ENCODE measurements around the gene MAGI1. TPM values are rescaled to one million over a fixed set of nuclear protein-coding genes. Genes with fewer than 3 reads are reported as not detected.

The MAGI1 gene
- total RNA-seq, 2 experiments from 2014 or later: 0.29 to 4.3 TPM

GRCh38 chr3:65600888-65601287, 437.8 kb downstream of the MAGI1 start:
- H3K27me3 Mint-ChIP-seq: peaks cover 14% of the 10 kb centered on the region
- H3K9me3 Mint-ChIP-seq (ENCODE audit: low read depth): peaks cover 3% of the 10 kb centered on the region
- ATAC-seq: no peak
- H3K4me1 Mint-ChIP-seq: no peaks in the 10 kb centered on the region
- no peak for DNase-seq
- no peaks in the 10 kb centered on the region for H3K36me3 Mint-ChIP-seq
- no peak overlapping the region for H3K27ac Mint-ChIP-seq
- CTCF ChIA-PET: no interaction called here
- no peak overlapping the region for H3K4me3 Mint-ChIP-seq

GRCh38 chr3:65597952-65598413, 440.7 kb downstream of the MAGI1 start:
- H3K27me3 Mint-ChIP-seq: peaks cover 17% of the 10 kb centered on the region
- no peaks in the 10 kb centered on the region for H3K36me3 Mint-ChIP-seq
- CTCF ChIA-PET: no interaction called here

GRCh38 chr3:65597226-65597951, 441.3 kb downstream of the MAGI1 start:
- Mint-ChIP-seq H3K9me3 (ENCODE audit: low read depth) (no peaks in the 10 kb centered on the region), H3K4me3 (no peak overlapping the region), H3K4me1 (no peaks in the 10 kb centered on the region), H3K36me3 (no peaks in the 10 kb centered on the region), H3K27ac (no peak overlapping the region), H3K27me3 (peaks cover 17% of the 10 kb centered on the region)
- DNase-seq (no peak), ATAC-seq (no peak)
- CTCF ChIA-PET: no interaction called here

More at GRCh38 chr3:65597952-65598413, 440.7 kb downstream of the MAGI1 start:
- no peaks in the 10 kb centered on the region for H3K4me1 Mint-ChIP-seq
- H3K9me3 Mint-ChIP-seq (ENCODE audit: low read depth): no peaks in the 10 kb centered on the region
- no peak overlapping the region for H3K27ac Mint-ChIP-seq
- H3K4me3 Mint-ChIP-seq: no peak overlapping the region
- DNase-seq: no peak
- no peak for ATAC-seq

- Mint-ChIP-seq H3K4me3 (no peak overlapping the region), H3K27me3 (peaks cover 17% of the 10 kb centered on the region), H3K36me3 (no peaks in the 10 kb centered on the region), H3K4me1 (no peaks in the 10 kb centered on the region), H3K9me3 (ENCODE audit: low read depth) (no peaks in the 10 kb centered on the region), H3K27ac (no peak overlapping the region)
- ATAC-seq: no peak
- DNase-seq: no peak
- CTCF ChIA-PET: no interaction called here
Measured at GRCh38 chr3:65596571-65597225, 442.0 kb downstream of the MAGI1 start.

GRCh38 chr3:65596029-65596300, 442.8 kb downstream of the MAGI1 start:
- ATAC-seq (no peak), DNase-seq (no peak)
- H3K27ac Mint-ChIP-seq: no peak overlapping the region
- H3K27me3 Mint-ChIP-seq: peaks cover 17% of the 10 kb centered on the region
- H3K9me3 Mint-ChIP-seq (ENCODE audit: low read depth): peaks cover 2% of the 10 kb centered on the region
- no peak overlapping the region for H3K4me3 Mint-ChIP-seq
- H3K36me3 Mint-ChIP-seq: no peaks in the 10 kb centered on the region
- no peaks in the 10 kb centered on the region for H3K4me1 Mint-ChIP-seq
- CTCF ChIA-PET: no interaction called here

GRCh38 chr3:65595222-65596028, 443.3 kb downstream of the MAGI1 start:
- no peak for ATAC-seq
- Mint-ChIP-seq H3K4me1 (no peaks in the 10 kb centered on the region), H3K36me3 (no peaks in the 10 kb centered on the region), H3K27me3 (peaks cover 17% of the 10 kb centered on the region), H3K9me3 (ENCODE audit: low read depth) (peaks cover 2% of the 10 kb centered on the region), H3K4me3 (no peak overlapping the region), H3K27ac (no peak overlapping the region)
- DNase-seq: no peak
- CTCF ChIA-PET: no interaction called here

GRCh38 chr3:65593780-65594752, 444.7 kb downstream of the MAGI1 start:
- H3K27ac Mint-ChIP-seq: no peak overlapping the region
- ATAC-seq (no peak), DNase-seq (no peak)
- H3K4me3 Mint-ChIP-seq: no peak overlapping the region
- CTCF ChIA-PET: no interaction called here
- peaks cover 16% of the 10 kb centered on the region for H3K27me3 Mint-ChIP-seq
- peaks cover 6% of the 10 kb centered on the region for H3K9me3 Mint-ChIP-seq (ENCODE audit: low read depth)
- H3K36me3 Mint-ChIP-seq: no peaks in the 10 kb centered on the region
- H3K4me1 Mint-ChIP-seq: no peaks in the 10 kb centered on the region

- Mint-ChIP-seq H3K27ac (no peak overlapping the region), H3K27me3 (peaks cover 6% of the 10 kb centered on the region), H3K4me3 (no peak overlapping the region), H3K9me3 (ENCODE audit: low read depth) (peaks cover 6% of the 10 kb centered on the region), H3K4me1 (no peaks in the 10 kb centered on the region), H3K36me3 (no peaks in the 10 kb centered on the region)
- ATAC-seq: no peak
- DNase-seq: no peak
- CTCF ChIA-PET: no interaction called here
Measured at GRCh38 chr3:65591313-65591712, 447.4 kb downstream of the MAGI1 start.

- Mint-ChIP-seq H3K36me3 (no peaks in the 10 kb centered on the region), H3K27ac (no peak overlapping the region), H3K9me3 (ENCODE audit: low read depth) (peaks cover 6% of the 10 kb centered on the region), H3K4me3 (no peak overlapping the region), H3K4me1 (no peaks in the 10 kb centered on the region), H3K27me3 (no peaks in the 10 kb centered on the region)
- ATAC-seq (no peak), DNase-seq (no peak)
- CTCF ChIA-PET: no interaction called here
Measured at GRCh38 chr3:65588884-65589283, 449.8 kb downstream of the MAGI1 start.

GRCh38 chr3:65587650-65588439, 450.9 kb downstream of the MAGI1 start:
- Mint-ChIP-seq H3K27ac (no peak overlapping the region), H3K4me1 (no peaks in the 10 kb centered on the region), H3K9me3 (ENCODE audit: low read depth) (peaks cover 6% of the 10 kb centered on the region), H3K27me3 (no peaks in the 10 kb centered on the region), H3K4me3 (no peak overlapping the region), H3K36me3 (no peaks in the 10 kb centered on the region)
- DNase-seq (no peak), ATAC-seq (no peak)
- CTCF ChIA-PET: no interaction called here

GRCh38 chr3:65584913-65585312, 453.8 kb downstream of the MAGI1 start:
- H3K4me3 Mint-ChIP-seq: no peak overlapping the region
- no peak for DNase-seq
- no peaks in the 10 kb centered on the region for H3K36me3 Mint-ChIP-seq
- ATAC-seq: no peak
- CTCF ChIA-PET: no interaction called here
- no peaks in the 10 kb centered on the region for H3K27me3 Mint-ChIP-seq
- no peaks in the 10 kb centered on the region for H3K4me1 Mint-ChIP-seq
- H3K9me3 Mint-ChIP-seq (ENCODE audit: low read depth): peaks cover 2% of the 10 kb centered on the region
- H3K27ac Mint-ChIP-seq: no peak overlapping the region

GRCh38 chr3:65584002-65584401, 454.7 kb downstream of the MAGI1 start:
- CTCF ChIA-PET: no interaction called here
- Mint-ChIP-seq H3K27ac (no peak overlapping the region), H3K9me3 (ENCODE audit: low read depth) (no peaks in the 10 kb centered on the region), H3K27me3 (no peaks in the 10 kb centered on the region), H3K4me3 (no peak overlapping the region), H3K4me1 (no peaks in the 10 kb centered on the region), H3K36me3 (no peaks in the 10 kb centered on the region)
- ATAC-seq (no peak), DNase-seq (no peak)
